GM21737 (cell line): Measurements from ENCODE around the gene MPC1.
"Not testable (repeated sequence)": the region's sequence is repeated elsewhere in the genome, so short reads cannot be mapped to it uniquely, and the experiment has no call there.

Experiments
- ATAC-seq: cut with Tn5 transposase; IDR thresholded peaks from one replicate; pipeline ENCODE4 v1.9.1; 2021; ENCODE audit warnings: mild to moderate bottlenecking, moderate library complexity; ENCODE audit not compliant: unreplicated experiment

Gene MPC1

GRCh38 chr6:166408936-166409755, 26.4 kb upstream of the MPC1 start:
- ATAC-seq: no peak

DNA sequence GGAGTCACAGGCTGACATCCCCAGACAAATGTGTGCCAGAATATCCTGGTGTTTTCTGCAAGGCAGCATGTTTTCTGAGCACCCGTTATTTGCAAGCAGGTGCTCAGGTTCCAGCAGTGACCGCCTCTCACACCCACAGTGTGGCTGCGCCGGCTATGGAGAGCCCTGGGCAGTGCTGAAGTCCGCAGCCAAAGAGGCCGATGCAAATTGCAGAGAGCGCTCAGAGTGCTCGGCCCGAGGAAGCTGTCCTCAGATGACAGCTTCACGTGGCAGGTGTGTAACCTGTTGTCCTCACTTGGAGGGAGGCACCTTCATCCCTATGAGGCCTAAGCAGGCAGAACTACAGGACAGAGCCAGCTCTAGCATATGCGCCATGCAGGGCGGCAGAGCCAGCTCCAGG, 23.5 kb upstream of the MPC1 start:
- no peak for ATAC-seq

DNA sequence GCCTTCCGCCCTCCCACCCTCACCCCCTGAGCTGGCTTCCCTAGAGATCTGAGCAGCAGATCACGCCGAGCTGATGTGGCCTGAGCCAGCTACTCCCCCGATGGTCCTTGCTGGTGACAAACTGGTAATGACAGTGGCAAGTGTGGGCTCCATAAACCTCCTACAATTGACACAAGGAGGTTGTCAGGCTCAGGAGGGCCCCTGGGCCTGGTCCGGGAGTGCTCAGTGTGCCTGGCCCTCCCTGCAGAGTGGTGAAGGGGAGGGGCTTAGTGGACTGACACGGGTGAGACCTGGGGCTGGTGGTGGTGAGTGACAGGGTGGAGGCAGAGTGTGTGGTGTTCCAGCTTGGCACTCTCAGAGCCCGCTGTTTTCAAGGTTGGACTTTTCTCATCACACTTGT, 22.6 kb upstream of the MPC1 start:
- no peak for ATAC-seq

DNA sequence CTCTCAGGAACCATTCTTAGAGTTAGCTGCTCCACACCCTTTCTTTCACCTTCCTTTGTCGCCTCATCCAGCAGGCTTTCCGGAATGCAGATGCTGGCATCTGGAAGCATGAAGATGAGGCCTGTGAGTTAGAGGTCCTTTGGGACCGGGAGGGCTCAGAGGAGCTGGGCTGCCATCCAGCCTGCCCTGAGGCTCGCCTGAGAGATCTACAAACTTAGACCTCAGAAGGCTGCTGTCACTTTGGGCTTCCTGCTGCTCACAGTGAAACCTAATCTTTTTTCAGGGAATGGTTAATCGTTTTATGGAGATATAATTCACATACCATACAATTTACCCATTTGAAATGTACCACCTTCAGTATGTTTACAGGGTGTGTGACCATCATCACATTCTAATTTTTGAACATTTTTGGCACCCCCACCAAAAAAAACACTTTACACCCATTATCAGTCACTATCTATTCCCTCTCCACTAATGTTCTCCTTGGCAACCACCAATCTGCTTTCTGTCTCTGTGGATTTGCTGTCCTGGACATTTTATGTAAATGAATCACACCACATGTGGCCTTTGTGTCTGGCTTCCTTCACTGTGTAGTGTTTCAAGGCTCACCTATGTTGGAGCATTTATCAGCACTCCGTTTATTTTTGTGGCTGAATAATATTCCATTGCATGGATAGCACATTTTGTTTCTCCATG, 20.0 kb upstream of the MPC1 start:
- ATAC-seq: no peak

GRCh38 chr6:166400649-166401250, 18.0 kb upstream of the MPC1 start:
- ATAC-seq: not testable (repeated sequence)

GRCh38 chr6:166400181-166400580, 17.4 kb upstream of the MPC1 start:
- ATAC-seq: no peak

GRCh38 chr6:166398348-166398747, 15.6 kb upstream of the MPC1 start:
- no peak for ATAC-seq

- ATAC-seq: no peak
Measured at GRCh38 chr6:166397849-166398248, 15.1 kb upstream of the MPC1 start.

DNA sequence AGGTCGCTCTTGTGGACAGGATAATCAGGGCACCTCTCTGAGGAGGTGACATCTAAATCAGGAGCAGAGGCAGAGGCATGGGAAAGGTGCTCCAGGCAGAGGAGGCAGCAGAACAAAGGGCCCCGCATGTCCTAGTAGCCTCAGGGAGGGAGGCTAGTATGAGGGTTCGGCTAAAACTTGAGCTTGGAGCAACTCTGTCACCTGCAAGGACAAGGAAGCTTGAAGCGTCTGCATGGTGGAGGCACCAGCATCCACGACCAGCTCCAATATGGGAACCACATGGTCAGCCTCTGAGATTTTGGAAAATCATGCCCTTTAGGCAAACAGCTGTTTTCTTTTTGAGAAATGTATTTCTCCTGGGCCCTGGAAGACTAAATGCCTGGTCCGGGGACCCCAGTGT, 13.0 kb upstream of the MPC1 start:
- ATAC-seq: no peak

DNA sequence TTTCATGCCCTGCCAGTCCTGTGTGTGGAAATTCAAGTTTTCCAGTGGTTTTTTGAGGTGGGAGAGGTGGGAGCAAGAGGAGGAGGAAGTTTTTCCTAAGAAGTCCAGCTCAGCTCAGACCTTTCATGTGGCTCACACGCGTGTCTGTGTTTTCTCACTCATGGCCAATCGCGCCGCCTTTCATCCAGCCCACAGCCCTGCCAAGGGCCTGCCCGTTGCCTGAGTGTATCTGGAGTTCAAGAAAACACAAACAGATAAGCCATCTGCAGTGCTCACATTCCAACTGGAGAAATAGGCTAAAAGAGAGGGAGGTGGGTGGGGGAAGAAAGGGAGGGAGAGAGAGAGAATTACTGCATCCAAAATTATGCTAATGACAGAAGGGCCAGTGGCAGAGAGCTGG, 12.6 kb upstream of the MPC1 start:
- no peak for ATAC-seq

- ATAC-seq: no peak
Measured at GRCh38 chr6:166394036-166394892, 11.5 kb upstream of the MPC1 start.

GRCh38 chr6:166393535-166393823, 10.7 kb upstream of the MPC1 start:
- no peak for ATAC-seq

DNA sequence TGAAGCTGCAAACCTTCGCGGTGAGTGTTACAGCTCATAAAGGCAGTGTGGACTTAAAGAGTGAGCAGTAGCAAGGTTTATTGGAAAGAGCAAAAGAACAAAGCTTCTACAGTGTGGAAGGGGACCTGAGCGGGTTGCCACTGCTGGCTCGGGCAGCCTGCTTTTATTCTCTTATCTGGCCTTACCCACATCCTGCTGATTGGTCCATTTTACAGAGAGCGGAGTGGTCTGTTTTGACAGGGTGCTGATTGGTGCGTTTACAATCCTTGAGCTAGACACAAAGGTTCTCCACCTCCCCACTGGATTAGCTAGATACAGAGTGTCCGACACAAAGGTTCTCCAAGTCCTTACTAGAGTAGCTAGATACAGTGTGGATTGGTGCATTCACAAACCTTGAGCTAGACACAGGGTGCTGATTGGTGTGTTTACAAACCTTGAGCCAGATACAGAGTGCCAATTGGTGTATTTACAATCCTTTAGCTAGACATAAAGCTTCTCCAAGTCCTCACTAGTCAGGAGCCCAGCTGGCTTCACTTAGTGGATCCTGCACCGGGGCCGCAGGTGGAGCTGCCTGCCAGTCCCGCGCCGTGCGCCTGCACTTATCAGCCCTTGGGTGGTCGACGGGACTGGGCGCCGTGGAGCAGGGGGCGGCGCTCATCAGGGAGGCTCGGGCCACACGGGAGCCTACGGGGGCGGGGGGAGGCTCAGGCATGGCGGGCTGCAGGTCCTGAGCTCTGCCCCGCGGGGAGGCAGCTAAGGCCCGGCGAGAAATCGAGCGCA, 10.2 kb upstream of the MPC1 start:
- ATAC-seq: not testable (repeated sequence)

DNA sequence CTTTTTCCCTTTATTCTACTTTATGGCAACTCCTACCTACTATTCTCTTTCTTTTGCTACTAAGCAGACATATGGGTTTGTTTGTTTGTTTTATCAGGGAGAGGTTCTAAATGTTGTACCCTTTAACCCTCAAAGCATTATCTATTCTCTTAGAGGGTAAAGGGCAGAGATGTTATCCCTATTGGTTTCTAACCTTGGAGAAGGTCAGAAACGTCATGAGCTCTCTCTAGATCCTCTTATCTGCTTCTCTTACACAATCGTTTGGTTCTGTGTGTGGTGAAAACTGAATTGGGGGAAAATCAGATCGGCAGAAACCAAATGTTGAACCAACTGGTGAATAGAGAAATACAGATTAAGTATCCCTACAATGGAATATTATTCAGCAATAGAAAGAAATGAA, 6.4 kb upstream of the MPC1 start:
- no peak for ATAC-seq

GRCh38 chr6:166388290-166389004, 5.7 kb upstream of the MPC1 start:
- no peak for ATAC-seq

- ATAC-seq: no peak
Measured at GRCh38 chr6:166387642-166388289, 5.0 kb upstream of the MPC1 start.

GRCh38 chr6:166387098-166387497, 4.4 kb upstream of the MPC1 start:
- ATAC-seq: not testable (repeated sequence)

GRCh38 chr6:166386111-166386510, 3.4 kb upstream of the MPC1 start:
- no peak for ATAC-seq

- not testable (repeated sequence) for ATAC-seq
Measured at GRCh38 chr6:166383802-166384363, 1.1 kb upstream of the MPC1 start.
